ENCODE data around the gene RAMP1. TPM values are rescaled to one million over a fixed set of nuclear protein-coding genes. Genes with fewer than 3 reads are reported as not detected.
A peak's percentile ranks its signal among the peaks of the same experiment; 100 is the strongest.

Gene RAMP1
- total and polyA plus RNA-seq, 8 donors = 6.8 to 12.6 (median 8.7) TPM

DNA sequence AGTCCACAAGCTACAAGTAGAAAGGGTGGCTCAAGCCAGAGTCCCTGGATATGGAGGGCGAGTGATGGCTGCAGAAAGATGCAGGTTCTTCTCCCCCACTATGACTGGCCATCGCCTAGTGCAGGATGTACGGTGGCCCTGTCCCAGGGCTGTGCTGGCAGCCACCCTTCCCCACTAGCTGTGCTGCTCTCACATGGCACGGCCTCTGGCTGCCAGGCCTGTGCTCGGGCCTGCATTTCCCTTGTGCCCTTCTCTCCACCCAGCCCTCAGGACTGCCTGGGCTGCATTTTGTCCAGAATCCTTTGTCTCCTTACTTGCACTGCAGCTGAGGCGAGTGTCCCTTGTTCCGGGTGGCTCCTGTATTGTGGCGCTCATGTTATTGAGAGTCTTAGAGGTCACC lies 1.6 kb upstream of the RAMP1 start:
- H3K4me3 ChIP-seq = no peak overlapping the region
- no peak for ATAC-seq
- DNase-seq = peak in 1 of 4 donors; percentile 43

DNA sequence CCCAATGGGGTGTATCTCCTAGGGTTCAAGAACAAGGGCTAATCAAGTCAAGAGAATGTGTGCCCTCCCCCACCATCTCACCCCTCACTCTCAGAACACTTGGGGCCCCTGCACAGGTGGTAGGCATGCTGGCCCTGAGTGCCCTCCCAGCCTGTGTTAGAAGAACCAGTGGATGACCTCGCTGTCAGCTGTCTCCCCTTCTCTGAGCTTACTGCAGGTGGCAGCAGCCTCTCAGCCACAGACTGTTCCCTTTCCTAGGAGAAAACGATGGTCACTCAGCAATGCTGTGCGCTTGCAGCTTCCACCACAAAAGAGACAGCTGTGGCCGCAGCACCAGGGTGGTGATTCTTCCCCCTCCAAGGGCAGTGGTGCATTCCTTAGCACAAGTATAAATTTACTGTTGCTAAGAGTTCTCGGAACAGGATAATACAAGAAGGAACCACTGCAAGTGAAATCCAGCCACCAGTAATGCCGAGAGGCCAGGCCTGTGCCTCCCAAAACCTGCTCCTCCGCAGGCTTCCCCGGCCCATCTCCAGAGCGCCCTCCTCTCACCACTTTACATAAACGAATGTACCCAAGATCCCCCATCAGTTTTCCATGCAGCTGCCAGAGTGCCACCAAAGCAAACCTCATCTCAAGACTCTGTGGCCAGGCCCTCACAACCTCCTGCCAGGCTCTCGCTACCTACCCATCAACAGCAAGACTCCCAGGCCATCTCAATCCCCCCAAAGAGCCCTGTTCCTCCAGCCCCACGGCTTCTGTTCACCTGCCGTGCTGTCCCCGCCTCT lies 935 bp upstream of the RAMP1 start:
- H3K27me3 ChIP-seq = peaks cover 4 to 50% of the 10 kb centered on the region in 2 donors
- no peaks in the 10 kb centered on the region for H3K9me3 ChIP-seq
- TF ChIP-seq, protein P1, sequence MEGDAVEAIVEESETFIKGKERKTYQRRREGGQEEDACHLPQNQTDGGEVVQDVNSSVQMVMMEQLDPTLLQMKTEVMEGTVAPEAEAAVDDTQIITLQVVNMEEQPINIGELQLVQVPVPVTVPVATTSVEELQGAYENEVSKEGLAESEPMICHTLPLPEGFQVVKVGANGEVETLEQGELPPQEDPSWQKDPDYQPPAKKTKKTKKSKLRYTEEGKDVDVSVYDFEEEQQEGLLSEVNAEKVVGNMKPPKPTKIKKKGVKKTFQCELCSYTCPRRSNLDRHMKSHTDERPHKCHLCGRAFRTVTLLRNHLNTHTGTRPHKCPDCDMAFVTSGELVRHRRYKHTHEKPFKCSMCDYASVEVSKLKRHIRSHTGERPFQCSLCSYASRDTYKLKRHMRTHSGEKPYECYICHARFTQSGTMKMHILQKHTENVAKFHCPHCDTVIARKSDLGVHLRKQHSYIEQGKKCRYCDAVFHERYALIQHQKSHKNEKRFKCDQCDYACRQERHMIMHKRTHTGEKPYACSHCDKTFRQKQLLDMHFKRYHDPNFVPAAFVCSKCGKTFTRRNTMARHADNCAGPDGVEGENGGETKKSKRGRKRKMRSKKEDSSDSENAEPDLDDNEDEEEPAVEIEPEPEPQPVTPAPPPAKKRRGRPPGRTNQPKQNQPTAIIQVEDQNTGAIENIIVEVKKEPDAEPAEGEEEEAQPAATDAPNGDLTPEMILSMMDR (IDR thresholded peaks at IDR 0.05) = peak; percentile 61 to 62
- H3K4me1 ChIP-seq = peaks cover 4 to 22% of the 10 kb centered on the region in 2 donors
- H3K4me3 ChIP-seq = no peak overlapping the region
- intact Hi-C loops (cut with DNase I) = loop anchor here in 1 of 2 donors (10.0 kb wide), 1 partner anchor 406 kb away; no protein-coding TSS in a partner anchor
- H3K36me3 ChIP-seq = no peaks in the 10 kb centered on the region
- H3K27ac ChIP-seq = no peak overlapping the region
- peak; percentile 91 for ATAC-seq
- peak; percentile 47 to 77 (median 60) for DNase-seq

More for the DNA sequence above, 1.6 kb upstream of the RAMP1 start:
- no peaks in the 10 kb centered on the region for H3K9me3 ChIP-seq
- no peak overlapping the region for H3K27ac ChIP-seq
- intact Hi-C loops (cut with DNase I) = loop anchor here in 1 of 2 donors (10.0 kb wide), 1 partner anchor 407 kb away; no protein-coding TSS in a partner anchor
- H3K27me3 ChIP-seq = peaks cover 4 to 45% of the 10 kb centered on the region in 2 donors
- H3K36me3 ChIP-seq = no peaks in the 10 kb centered on the region
- TF ChIP-seq, protein P1 (IDR thresholded peaks at IDR 0.05) = no peak
- H3K4me1 ChIP-seq = peaks cover 4 to 22% of the 10 kb centered on the region in 2 donors

DNA sequence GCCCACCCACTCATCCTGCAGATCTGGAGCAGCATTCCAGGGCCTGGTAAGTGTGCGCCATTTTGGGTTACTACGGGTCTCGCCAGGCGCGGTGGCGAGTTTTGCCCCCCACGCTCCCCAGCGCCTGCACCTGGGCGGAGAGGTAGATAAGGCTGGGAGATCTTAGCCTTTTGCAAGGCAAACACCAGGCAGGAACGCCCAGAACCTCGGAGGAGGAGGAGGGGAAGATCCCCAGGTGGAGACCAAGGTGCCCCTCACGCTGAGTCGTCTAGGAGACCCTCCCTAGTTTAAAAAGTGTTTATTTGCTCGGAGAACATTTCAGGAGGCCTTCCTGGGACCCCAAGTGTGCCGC lies 365 bp upstream of the RAMP1 start:
- Histone ChIP-seq H3K9me3 (no peaks in the 10 kb centered on the region), H3K4me1 (peaks cover 4 to 22% of the 10 kb centered on the region in 2 donors), H3K27ac (no peak overlapping the region), H3K4me3 (no peak overlapping the region), H3K27me3 (peaks cover 4 to 56% of the 10 kb centered on the region in 2 donors), H3K36me3 (no peaks in the 10 kb centered on the region)
- DNase-seq (peak in 1 of 4 donors; percentile 38), ATAC-seq (peak; percentile 8)
- TF ChIP-seq, protein P1 (IDR thresholded peaks at IDR 0.05) = no peak
- intact Hi-C loops (cut with DNase I) = loop anchor here in 1 of 2 donors (10.0 kb wide), 1 partner anchor 406 kb away; no protein-coding TSS in a partner anchor

DNA sequence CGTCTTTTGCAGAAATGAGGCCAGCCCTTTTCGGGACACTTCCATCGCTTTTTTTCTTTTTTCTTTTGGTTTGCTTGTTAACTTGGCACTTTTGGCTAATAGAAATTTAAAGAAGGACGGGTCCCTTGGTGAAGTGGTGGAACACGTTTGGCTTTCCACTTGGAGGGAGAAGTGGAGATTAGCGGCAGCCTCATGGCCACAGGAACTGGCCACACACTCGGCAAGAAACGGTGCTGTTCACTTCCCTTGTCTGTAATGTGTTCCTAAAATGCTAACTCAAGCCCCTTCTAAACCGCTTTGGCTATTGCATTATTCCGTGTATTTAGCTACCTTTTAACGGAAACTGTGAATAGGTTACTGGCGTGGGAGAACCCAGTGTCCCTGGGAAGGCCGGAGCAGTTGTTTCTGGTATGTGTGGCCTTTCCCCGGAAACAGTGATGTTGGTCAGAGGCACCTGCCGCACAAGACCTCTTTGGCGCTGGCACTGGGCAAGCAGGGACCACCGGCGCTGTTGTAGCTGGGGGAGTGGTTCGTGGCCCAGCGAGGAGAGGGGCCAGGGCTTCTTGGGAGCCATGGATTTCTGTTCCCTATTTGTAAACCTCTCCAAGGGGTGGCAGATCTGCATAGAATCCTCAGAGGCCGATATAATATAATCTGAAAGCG lies 981 bp downstream of the RAMP1 start:
- TF ChIP-seq, protein P1 (IDR thresholded peaks at IDR 0.05) = no peak
- ATAC-seq = peak; percentile 6
- Histone ChIP-seq H3K27ac (no peak overlapping the region), H3K27me3 (peaks cover 4 to 65% of the 10 kb centered on the region in 2 donors), H3K36me3 (no peaks in the 10 kb centered on the region), H3K9me3 (no peaks in the 10 kb centered on the region), H3K4me1 (peaks cover 4 to 22% of the 10 kb centered on the region in 2 donors), H3K4me3 (peak overlapping the region; percentile 30 to 34)
- intact Hi-C loops (cut with DNase I) = no loop called here
- peak in 1 of 4 donors; percentile 58 for DNase-seq

All from left lung (tissue), 10 donors.